Activated CD4-positive, alpha-beta T cell treated with anti-CD3 and anti-CD28 coated beads, Interleukin-2, amount 50 U/mL, for 4 hours (primary cell): ENCODE data around the gene ALK.

Experiments
- DNase-seq, 2 experiments: peaks; one replicate each; pipeline ENCODE4 v3.0.0-alpha.2; 2020

Gene ALK

GRCh38 chr2:29215739-29216608 lies 705.4 kb downstream of the ALK start:
- no peak for DNase-seq

- no peak for DNase-seq
These were observed 706.3 kb downstream of the ALK start for GRCh38 chr2:29215073-29215472.

- DNase-seq: no peak
These were observed 707.5 kb downstream of the ALK start for GRCh38 chr2:29213888-29214291.

GRCh38 chr2:29212009-29212408 lies 709.4 kb downstream of the ALK start:
- no peak for DNase-seq

GRCh38 chr2:29209551-29209950 lies 711.8 kb downstream of the ALK start:
- no peak for DNase-seq

GRCh38 chr2:29207352-29208148 lies 713.8 kb downstream of the ALK start:
- no peak for DNase-seq

- DNase-seq: no peak
These were observed 714.4 kb downstream of the ALK start for GRCh38 chr2:29206941-29207340.

- no peak for DNase-seq
These were observed 718.4 kb downstream of the ALK start for GRCh38 chr2:29202819-29203495.

GRCh38 chr2:29201979-29202378 lies 719.4 kb downstream of the ALK start:
- no peak for DNase-seq

- DNase-seq: peak; percentile 72 to 75
These were observed 724.3 kb downstream of the ALK start for GRCh38 chr2:29196792-29197788.

GRCh38 chr2:29195796-29196195 lies 725.6 kb downstream of the ALK start:
- no peak for DNase-seq

GRCh38 chr2:29193681-29194080 lies 727.7 kb downstream of the ALK start:
- no peak for DNase-seq

- DNase-seq: no peak
These were observed 728.3 kb downstream of the ALK start for GRCh38 chr2:29193111-29193510.

GRCh38 chr2:29192526-29192925 lies 728.9 kb downstream of the ALK start:
- no peak for DNase-seq

- no peak for DNase-seq
These were observed 729.6 kb downstream of the ALK start for GRCh38 chr2:29191817-29192216.

GRCh38 chr2:29189052-29189451 lies 732.3 kb downstream of the ALK start:
- DNase-seq: no peak

GRCh38 chr2:29187926-29188325 lies 733.5 kb downstream of the ALK start:
- DNase-seq: no peak

GRCh38 chr2:29186817-29187216 lies 734.6 kb downstream of the ALK start:
- no peak for DNase-seq

GRCh38 chr2:29184531-29184930 lies 736.9 kb downstream of the ALK start:
- DNase-seq: no peak

- DNase-seq: no peak
These were observed 738.5 kb downstream of the ALK start for GRCh38 chr2:29182920-29183319.

GRCh38 chr2:29182334-29182733 lies 739.1 kb downstream of the ALK start:
- DNase-seq: no peak

GRCh38 chr2:29175338-29175737 lies 746.0 kb downstream of the ALK start:
- no peak for DNase-seq
